NCI-H748 treated with DMSO at 0.1 percent for 48 hours (cell line): Measurements from ENCODE around the gene ARRB1.

Experiments
- DNase-seq: peaks from one replicate; lab custom pipeline; 2025; lab: John Stamatoyannopoulos, UW

The ARRB1 gene

DNA sequence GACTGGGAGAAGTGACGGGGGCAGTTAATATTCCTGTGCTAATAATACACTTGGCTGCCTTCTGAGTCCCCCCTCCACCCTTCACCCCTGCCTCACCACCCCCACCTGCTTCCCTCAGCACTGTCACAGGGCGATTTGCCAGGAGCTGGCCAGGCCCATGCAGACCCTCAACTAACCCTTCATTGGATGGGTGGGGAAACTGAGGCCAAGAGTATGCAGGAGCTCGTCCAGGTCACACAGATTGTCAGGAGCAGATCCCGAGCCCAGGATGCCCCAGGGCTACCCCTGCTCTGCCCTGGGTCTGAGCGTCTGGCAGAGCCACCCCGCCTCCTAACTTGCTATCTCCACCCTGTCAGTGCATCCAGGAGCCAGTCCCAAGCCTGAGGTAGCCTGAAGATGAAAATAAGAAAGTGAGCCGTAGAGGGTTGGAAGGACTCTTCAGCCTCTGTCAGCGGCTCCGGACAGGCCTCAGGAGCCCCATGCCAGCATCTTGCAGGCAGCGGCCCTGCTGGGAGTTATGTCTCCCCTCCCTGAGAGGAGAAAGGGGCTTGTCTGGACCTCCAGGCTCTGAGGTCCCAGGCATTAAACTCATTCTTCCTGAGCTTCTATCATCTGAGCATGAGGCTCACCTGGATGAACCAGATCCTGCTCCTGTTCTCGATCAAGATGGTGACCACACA is 104.7 kb downstream of the ARRB1 start:
- DNase-seq = no peak

GRCh38 chr11:75246006-75246670 is 105.3 kb downstream of the ARRB1 start:
- DNase-seq = no peak

DNA sequence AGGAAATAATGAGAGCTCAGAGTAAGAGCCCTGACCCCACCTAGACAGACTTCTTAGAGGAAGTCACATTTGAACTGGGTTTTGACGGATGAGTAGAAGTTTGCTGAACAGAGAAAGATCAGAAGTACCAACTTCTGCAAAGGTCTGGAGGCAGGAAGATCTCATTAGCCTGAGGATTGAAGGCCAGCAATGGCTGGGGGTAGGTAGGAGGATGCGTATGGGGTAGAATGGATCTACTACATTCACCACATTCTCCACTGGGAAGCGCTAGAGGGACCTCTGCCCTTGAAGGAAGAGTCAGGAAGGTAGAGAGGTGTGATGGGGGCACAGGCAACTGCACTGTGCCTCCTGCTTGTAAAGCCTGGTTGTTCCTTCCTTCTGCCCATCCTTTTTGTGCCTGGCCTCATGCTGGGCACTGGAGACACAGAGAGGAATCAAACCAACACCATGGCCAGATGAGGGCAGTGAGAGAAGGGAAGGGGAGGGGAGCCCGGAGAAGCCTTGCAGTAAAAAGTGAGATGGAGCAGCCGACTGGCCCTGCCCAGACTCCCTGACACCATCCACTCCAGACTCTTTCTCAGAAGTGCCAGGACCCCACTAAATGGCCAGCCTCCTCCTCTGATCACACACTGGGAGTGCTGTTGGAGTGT is 106.0 kb downstream of the ARRB1 start:
- DNase-seq = no peak

- DNase-seq = no peak
These were observed 107.2 kb downstream of the ARRB1 start for GRCh38 chr11:75244052-75244814.

DNA sequence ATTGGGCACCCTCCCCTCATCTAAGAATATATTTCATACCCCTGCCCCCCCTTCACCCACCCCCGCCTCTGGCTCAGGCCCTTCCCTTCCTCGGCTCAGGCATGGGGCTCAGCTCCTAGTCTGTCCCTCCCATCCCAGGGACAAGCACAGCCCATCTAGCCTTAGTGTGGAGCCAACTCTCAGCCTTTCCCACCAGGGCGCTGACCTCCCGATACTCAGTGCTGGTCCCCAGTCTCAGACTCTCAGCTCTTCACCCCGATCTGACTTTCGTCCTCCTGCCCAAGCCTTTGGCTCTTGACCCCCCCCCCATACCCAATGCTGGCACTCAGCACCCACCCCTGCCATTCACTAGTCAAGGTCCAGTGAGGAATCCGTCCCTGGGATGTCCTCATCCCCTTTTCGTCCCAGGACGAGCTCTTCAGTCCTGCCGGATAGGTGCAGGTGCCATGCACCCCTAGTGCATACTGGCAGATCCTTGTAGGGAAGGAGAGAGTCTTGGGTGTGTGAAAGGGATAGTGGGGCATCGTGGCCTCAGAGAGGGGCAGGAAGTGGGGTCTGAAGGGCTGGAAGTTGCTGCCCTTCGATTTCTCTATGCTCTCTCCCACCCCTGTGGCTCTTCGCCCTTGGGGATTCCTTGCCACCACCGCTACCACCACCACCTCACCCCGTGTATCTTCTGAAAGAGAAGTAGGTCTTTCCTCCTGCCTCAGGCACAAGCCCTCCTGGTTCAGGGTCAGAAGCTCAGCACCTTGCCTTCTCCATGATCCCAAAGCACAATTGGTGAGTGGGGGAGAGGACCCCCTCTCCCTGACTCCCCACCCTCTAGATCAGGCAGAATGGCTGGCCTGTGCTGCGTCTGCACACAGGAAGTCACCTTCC is 108.5 kb downstream of the ARRB1 start:
- DNase-seq = no peak

DNA sequence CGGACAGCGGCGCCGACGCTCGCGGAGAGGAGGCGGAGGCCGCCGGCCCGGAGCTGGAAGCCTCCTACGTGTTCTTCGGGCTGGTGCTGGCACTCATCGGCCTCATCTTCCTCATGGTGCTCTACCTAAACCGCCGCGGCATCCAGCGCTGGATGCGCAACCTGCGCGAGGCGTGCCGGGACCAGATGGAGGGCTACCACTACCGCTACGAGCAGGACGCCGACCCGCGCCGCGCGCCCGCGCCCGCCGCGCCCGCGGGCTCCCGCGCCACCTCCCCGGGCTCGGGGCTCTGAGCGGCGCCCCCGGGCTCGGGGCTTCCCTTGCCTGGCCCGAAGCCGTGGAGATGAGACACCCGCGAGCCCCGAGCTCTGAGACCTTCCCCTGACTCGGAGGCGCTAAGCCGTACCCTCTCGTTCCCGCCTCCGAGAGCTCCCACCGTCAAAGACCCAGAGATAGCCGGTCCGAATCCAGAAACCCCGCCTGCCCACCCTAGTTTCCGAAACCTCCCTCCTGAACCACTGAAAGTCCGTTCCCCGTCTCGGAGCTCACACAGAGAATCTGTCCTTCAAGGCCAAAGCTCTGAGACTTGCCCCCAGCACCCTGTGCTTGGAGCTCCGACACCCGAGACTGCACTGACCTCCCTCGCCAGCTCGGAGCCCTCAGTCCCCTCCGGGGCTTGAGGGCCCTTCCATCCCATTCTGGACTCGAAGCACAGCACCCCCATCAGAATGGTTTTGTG is 109.4 kb downstream of the ARRB1 start:
- no peak for DNase-seq

DNA sequence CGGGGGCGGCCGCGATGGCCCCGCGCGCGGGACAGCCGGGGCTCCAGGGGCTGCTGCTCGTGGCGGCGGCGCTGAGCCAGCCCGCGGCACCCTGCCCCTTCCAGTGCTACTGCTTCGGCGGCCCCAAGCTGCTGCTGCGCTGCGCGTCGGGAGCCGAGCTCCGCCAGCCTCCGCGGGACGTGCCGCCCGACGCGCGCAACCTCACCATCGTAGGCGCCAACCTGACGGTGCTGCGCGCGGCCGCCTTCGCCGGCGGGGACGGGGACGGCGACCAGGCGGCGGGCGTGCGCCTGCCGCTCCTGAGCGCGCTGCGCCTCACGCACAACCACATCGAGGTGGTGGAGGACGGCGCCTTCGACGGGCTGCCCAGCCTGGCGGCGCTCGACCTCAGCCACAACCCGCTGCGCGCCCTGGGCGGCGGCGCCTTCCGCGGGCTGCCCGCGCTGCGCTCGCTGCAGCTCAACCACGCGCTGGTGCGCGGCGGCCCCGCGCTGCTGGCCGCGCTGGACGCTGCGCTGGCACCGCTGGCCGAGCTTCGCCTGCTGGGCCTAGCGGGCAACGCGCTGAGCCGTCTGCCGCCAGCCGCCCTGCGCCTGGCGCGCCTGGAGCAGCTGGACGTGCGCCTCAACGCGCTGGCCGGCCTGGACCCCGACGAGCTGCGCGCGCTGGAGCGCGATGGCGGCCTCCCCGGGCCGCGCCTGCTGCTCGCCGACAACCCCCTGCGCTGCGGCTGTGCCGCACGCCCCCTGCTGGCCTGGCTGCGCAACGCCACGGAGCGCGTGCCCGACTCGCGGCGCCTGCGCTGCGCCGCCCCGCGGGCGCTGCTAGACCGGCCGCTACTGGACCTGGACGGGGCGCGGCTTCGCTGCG is 110.2 kb downstream of the ARRB1 start:
- peak; percentile 71 for DNase-seq

DNA sequence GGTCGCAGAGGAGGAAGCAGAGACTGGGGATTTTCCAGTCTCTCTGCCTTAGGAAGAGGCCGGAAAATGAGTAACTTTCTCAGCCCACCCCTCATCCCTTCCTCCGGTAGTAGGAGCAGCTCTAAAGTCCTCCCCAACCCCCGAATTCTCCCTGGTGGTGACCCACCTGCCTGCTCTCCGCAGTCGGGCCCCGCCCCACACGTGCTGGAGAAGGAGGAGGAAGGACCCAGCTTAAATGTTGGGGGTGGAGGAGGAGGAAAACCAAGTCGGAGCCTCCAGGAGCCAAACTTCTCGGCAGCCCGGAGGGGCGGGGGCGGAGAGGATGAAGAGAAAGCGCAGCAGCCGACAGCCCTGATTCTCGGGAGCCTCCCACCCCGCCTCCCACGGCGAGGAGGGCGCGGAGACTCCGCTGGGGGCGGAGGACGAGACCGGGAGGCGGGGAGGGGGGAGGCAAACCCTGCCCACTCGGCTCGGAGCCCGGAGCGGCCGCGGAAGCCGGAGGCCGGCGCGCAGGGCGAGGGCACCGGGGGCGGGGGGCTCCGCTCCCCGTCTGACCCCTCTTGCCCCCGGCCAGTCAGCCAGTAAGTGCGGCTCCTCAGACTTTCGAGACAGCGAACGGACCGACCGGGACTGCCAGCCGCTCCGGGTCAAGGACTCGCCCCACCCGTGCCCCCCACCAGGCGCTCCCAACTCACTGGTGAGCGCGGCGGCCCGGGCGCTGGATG is 111.0 kb downstream of the ARRB1 start, which contains the start of gene TPBGL:
Gene TPBGL (plus strand): TSS at position 464 of the 725 bp plus-strand sequence. CDS start 276 bp downstream, outside the sequence.
- DNase-seq = no peak

- DNase-seq = no peak
These were observed 111.8 kb downstream of the ARRB1 start for GRCh38 chr11:75239531-75240290.

DNA sequence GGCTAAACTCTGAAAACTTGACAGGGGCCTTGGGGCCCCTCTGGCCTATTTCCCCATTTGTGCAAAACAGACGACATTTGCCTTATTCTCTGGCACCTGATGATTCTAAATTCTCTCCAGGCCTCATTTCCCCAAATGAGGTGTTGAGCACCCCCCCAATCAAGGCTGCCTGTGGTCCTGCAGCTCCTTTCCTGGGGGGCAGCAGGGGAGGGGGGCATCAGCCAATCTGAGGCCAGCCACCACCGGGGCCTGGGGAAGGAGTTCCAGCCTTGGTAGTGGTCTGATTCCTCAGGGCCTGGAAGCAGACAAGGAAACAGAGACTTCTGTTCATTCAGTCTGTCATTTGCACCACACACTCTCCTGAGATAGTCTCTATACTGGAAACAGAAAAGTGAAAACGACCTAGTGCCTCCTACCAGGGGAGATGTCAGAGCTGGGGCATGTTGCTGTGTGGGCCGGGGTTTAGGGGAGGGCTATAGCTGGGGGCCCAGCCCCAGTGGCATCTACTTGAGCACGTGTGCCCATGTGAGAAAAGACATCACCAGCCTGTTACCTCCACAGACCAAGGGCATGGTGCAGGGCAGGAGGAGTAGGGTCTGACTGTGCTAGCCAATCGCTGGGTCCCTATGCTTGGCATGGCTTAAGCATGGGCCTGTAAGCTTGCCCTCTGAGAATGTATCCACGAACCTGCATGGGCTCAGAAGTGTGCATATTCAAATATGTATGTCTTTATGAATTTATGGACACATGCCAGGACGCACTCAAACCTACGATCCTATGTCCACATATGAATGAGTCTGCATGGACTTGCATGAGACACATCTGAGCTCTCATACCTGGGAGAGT is 112.6 kb downstream of the ARRB1 start:
- no peak for DNase-seq

GRCh38 chr11:75237050-75237449 is 114.4 kb downstream of the ARRB1 start:
- DNase-seq = no peak

DNA sequence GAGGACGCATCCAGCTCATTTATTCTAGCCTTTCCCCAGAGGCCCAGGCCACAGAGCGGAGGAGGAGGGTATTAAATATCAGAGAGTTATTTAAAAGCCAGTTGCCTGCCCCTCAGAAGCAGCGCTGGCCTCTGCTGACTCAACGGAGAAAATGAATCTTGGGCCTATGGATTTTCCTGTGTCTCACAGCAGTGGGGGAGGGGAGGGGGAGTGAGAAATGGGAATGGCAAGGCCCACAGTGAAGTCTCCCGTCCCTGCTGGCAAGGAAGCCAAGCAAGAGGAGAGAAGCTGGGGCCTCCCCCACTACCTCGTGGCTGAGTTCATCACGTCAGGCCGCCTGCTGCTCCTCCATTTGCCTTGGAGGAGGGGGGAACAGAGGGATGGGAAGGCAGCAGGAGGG is 115.4 kb downstream of the ARRB1 start:
- no peak for DNase-seq

DNA sequence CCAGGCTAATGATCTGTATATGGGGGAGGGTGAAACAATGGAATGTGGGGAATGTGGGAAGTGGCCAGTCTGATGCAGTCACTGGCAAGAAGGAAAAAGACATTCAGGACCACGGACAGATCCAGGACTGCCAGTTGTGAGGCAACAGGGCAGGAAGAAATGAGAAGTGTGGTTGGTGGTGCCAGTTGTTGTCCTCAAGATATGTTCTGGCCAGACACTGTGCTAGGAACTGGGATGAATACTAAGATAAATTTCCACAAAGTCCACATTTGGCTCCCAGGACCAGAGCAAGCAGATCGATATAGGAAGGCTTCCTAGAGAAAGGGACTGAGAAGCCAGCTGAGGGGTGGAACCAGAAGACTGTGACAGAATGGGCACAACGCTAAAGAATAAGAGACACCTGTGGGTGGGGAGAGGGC is 117.7 kb downstream of the ARRB1 start:
- DNase-seq = no peak

DNA sequence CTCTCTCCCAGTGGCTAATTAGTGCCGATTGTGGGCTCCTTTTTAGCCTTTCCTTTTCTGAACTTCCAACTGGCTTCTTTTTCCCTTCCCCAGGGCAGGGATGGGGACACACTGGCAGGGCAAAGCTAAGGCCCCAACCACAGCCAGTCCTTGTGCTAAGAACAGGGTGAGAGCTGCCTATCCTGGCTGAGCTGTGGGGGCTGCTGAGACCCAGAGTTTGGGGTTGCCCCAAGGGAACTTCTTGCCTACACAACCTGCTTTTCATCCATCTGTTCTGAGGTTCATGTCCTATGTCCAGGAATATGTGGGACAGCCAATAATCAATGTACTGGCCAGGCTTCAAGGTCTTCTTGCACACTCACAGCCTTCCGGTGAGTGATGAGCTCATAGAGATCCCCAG is 120.8 kb downstream of the ARRB1 start:
- no peak for DNase-seq

GRCh38 chr11:75229466-75229865 is 122.0 kb downstream of the ARRB1 start:
- DNase-seq = no peak

DNA sequence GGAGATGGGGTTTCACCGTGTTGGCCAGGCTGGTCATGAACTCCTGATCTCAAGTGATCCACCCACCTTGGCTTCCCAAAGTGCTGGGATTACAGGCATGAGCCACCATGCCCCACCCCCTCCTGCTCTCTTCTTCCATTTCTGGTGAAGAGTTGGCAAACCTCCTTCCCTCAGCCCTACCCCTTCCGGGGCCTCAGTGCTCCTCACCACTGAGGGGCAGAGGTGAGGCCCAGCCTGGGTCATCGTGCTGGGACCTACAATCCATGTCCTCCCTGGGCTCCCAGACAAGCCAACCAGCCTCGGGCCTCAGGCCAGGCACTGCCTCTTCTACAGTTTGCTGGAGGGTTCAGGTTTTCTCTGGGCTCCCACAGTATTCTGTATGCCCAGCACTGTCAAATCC is 125.7 kb downstream of the ARRB1 start:
- no peak for DNase-seq

DNA sequence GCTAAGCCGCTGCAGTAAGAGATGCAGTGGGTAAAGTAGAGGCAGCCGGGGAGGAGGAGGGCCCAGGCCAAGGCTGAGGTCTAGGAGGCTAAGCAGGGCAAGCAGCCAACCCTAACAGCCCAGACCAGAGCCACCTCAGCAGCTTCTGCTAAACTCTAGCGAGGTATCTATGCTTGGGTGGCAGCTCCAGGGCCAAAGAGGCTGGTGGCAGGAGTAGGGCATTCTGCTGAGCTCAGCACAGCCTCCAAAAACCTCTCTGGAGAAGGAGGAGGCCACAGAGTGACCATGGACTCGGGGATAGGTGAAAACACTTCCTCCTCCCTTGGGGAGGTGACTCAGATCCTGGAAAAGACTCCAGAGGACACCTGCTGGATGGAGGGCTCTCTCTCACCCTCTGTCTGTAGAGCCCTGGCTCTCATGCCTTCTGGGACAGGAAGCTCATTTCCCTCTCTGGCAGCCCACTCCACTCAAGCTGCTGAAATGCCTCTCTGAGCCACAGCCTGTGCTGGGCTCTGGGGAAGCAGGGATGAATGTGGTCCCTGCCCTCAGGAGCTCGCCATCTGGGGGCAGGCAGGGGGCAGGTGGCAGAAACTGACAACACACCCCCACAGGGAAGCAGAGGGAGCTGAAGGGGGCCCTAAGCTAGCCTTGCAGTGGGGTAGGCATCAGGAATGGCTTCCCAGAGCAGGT is 127.4 kb downstream of the ARRB1 start:
- DNase-seq = no peak
